Endothelial cell of umbilical vein (primary cell): ENCODE data around the gene CHST15.

Experiments
- EZH2 ChIP-seq: IDR thresholded peaks from 2 replicates; pipeline ENCODE4 v1.6.1; 2012; ENCODE audit warnings: borderline replicate concordance, low read depth, mild to moderate bottlenecking, moderate library complexity, low read length, inconsistent platforms; ENCODE audit not compliant: severe bottlenecking
- MYC ChIP-seq: IDR thresholded peaks from one replicate; pipeline ENCODE4 v1.6.1; 2011; ENCODE audit warnings: mild to moderate bottlenecking, low read depth, low read length
- POLR2A ChIP-seq: IDR thresholded peaks from 2 replicates; pipeline ENCODE4 v1.6.1; 2012; ENCODE audit warnings: low read depth, mild to moderate bottlenecking, control low read depth, low read length
- POLR2AphosphoS5 ChIP-seq: IDR thresholded peaks from 2 replicates; pipeline ENCODE4 v1.6.1; 2012; ENCODE audit warnings: low read depth, mild to moderate bottlenecking, control low read depth, low read length, moderate library complexity; ENCODE audit not compliant: insufficient read depth
- TF ChIP-seq, protein P1 (sequence below), 2 donors: IDR thresholded peaks; 1 replicate in 1 of 2; 2 replicates in 1 of 2; pipeline ENCODE4 v1.5.1; 2011; ENCODE audit warnings: low read length in 2 of 2, mild to moderate bottlenecking in 2 of 2, moderate library complexity in 2 of 2, control low read depth in 1 of 2, inconsistent platforms in 1 of 2, low read depth in 1 of 2; ENCODE audit not compliant: insufficient read depth in 1 of 2; ENCODE audit errors: extremely low read depth in 1 of 2
- TF ChIP-seq, protein P2 (sequence below): IDR thresholded peaks from 2 replicates; pipeline ENCODE4 v1.6.1; 2011; ENCODE audit not compliant: insufficient read depth, insufficient read length

DNA sequence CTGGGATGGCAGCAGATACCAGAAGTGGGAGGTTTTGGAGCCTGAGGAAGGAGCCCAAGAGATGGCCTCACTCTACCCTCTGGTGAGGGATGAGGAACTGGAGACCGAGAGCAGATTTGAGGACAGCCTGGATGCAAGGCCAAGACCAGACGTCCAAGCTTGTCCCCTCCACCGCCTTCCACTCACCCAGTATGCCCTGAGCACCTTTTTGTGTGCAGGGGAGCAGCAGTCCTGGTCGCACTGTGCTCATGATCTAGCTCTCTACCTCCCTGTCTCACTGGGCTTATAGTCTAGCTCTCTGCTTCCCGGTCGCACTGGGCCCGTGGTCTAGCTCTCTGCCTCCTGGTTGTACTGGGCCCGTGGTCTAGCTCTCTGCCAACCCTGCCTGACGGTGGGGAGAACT lies 33.6 kb upstream of the CHST15 start:
- no peak for TF ChIP-seq MYC
- TF ChIP-seq POLR2A = no peak
- TF ChIP-seq, protein P1, sequence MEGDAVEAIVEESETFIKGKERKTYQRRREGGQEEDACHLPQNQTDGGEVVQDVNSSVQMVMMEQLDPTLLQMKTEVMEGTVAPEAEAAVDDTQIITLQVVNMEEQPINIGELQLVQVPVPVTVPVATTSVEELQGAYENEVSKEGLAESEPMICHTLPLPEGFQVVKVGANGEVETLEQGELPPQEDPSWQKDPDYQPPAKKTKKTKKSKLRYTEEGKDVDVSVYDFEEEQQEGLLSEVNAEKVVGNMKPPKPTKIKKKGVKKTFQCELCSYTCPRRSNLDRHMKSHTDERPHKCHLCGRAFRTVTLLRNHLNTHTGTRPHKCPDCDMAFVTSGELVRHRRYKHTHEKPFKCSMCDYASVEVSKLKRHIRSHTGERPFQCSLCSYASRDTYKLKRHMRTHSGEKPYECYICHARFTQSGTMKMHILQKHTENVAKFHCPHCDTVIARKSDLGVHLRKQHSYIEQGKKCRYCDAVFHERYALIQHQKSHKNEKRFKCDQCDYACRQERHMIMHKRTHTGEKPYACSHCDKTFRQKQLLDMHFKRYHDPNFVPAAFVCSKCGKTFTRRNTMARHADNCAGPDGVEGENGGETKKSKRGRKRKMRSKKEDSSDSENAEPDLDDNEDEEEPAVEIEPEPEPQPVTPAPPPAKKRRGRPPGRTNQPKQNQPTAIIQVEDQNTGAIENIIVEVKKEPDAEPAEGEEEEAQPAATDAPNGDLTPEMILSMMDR (IDR thresholded peaks at IDR 0.05; ENCODE audit: extremely low read depth in 1 of 2, insufficient read depth in 1 of 2, low read depth in 1 of 2, low read length in 2 of 2) = no peak
- TF ChIP-seq POLR2AphosphoS5 = no peak
- TF ChIP-seq, protein P2, sequence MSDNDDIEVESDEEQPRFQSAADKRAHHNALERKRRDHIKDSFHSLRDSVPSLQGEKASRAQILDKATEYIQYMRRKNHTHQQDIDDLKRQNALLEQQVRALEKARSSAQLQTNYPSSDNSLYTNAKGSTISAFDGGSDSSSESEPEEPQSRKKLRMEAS = no peak
- no peak for TF ChIP-seq EZH2
